CD14-positive monocyte (primary cell): ENCODE data around the gene ADTRP. TPM values are rescaled to one million over a fixed set of nuclear protein-coding genes. Genes with fewer than 3 reads are reported as not detected.

Experiments
- DNase-seq, 3 donors: peaks; one replicate each; pipeline ENCODE4 v3.0.0-alpha.2; 2011 to 2022
- H2AFZ ChIP-seq: 2 replicates; pipeline ENCODE4 v1.6.0; 2012; ENCODE audit warnings: mild to moderate bottlenecking, low read depth, low read length, inconsistent platforms; ENCODE audit not compliant: insufficient read depth, poor library complexity, severe bottlenecking
- H3K27ac ChIP-seq, 2 donors: 1 replicate in 1 of 2; 2 replicates in 1 of 2; pipeline ENCODE4 v1.5.1; 2012 to 2013; ENCODE audit warnings: low read length in 2 of 2, control low read depth in 1 of 2, inconsistent platforms in 1 of 2, low read depth in 1 of 2, mild to moderate bottlenecking in 1 of 2
- H3K27me3 ChIP-seq, 2 donors: one replicate each; pipeline versions ENCODE4 v1.6.0 to v1.6.1; 2011 to 2013; ENCODE audit warnings: low read length in 2 of 2; ENCODE audit not compliant: control insufficient read depth in 2 of 2, insufficient read depth in 2 of 2
- H3K36me3 ChIP-seq, 2 donors: replicated peaks in 1 of 2; 1 replicate in 1 of 2; 2 replicates in 1 of 2; pipeline versions ENCODE4 v1.5.1 to v1.6.1; 2012 to 2013; ENCODE audit warnings: low read length in 2 of 2, control low read depth in 1 of 2, inconsistent platforms in 1 of 2, mild to moderate bottlenecking in 1 of 2; ENCODE audit not compliant: insufficient read depth in 2 of 2, control insufficient read depth in 1 of 2
- H3K4me1 ChIP-seq, 2 donors: 1 replicate in 1 of 2; 2 replicates in 1 of 2; pipeline versions ENCODE4 v1.5.1 to v1.6.1; 2012 to 2013; ENCODE audit warnings: low read length in 2 of 2, control low read depth in 1 of 2, inconsistent platforms in 1 of 2, mild to moderate bottlenecking in 1 of 2, moderate library complexity in 1 of 2; ENCODE audit not compliant: insufficient read depth in 2 of 2, control insufficient read depth in 1 of 2
- H3K4me2 ChIP-seq: replicated peaks from 2 replicates; pipeline ENCODE3; 2012; ENCODE audit warnings: low read length, moderate library complexity, mild to moderate bottlenecking; ENCODE audit not compliant: poor library complexity, severe bottlenecking; ENCODE audit errors: extremely low read depth
- H3K4me3 ChIP-seq, 3 experiments: fragments of 200-600 bp in 1 of 3; sonication (generic) in 1 of 3; replicated peaks in 1 of 3; 1 replicate in 2 of 3; 2 replicates in 1 of 3; pipeline ENCODE4 v1.5.1; 2011 to 2013; ENCODE audit warnings: low read length in 3 of 3, mild to moderate bottlenecking in 3 of 3, control low read depth in 2 of 3, low read depth in 2 of 3, inconsistent platforms in 1 of 3, moderate library complexity in 1 of 3
- H3K79me2 ChIP-seq: 2 replicates; pipeline ENCODE4 v1.6.0; 2012; ENCODE audit warnings: mild to moderate bottlenecking, control low read depth, inconsistent platforms, low read length, moderate library complexity; ENCODE audit not compliant: insufficient read depth
- H3K9ac ChIP-seq: 2 replicates; pipeline ENCODE4 v1.6.0; 2017; ENCODE audit warnings: low read length, mild to moderate bottlenecking; ENCODE audit not compliant: insufficient read depth, poor library complexity, severe bottlenecking
- H3K9me3 ChIP-seq, 2 donors: replicated peaks in 1 of 2; 1 replicate in 1 of 2; 2 replicates in 1 of 2; pipeline versions ENCODE4 v1.5.1 to v1.6.1; 2012 to 2013; ENCODE audit warnings: low read length in 2 of 2, control low read depth in 1 of 2; ENCODE audit not compliant: control insufficient read depth in 1 of 2, insufficient read depth in 1 of 2
- H4K20me1 ChIP-seq: 2 replicates; pipeline ENCODE4 v1.6.0; 2012; ENCODE audit warnings: mild to moderate bottlenecking, low read length, control low read depth, moderate library complexity; ENCODE audit not compliant: insufficient read depth
- H3K27ac Mint-ChIP-seq, 7 donors: one replicate each; pipeline ENCODE4 v1.8.0; 2020; ENCODE audit warnings: mild to moderate bottlenecking in 7 of 7, mixed read lengths in 7 of 7, moderate library complexity in 6 of 7, inconsistent platforms in 2 of 7
- H3K27me3 Mint-ChIP-seq, 3 donors: one replicate each; pipeline ENCODE4 v1.8.0; 2021 to 2022; ENCODE audit warnings: low read depth in 3 of 3, mild to moderate bottlenecking in 3 of 3, mixed read lengths in 3 of 3, moderate library complexity in 3 of 3, inconsistent platforms in 1 of 3
- H3K36me3 Mint-ChIP-seq, 2 donors: one replicate each; pipeline ENCODE4 v1.8.0; 2020; ENCODE audit warnings: mixed read lengths in 2 of 2, inconsistent platforms in 1 of 2, mild to moderate bottlenecking in 1 of 2
- H3K4me1 Mint-ChIP-seq: one replicate; pipeline ENCODE4 v1.8.0; 2020; ENCODE audit warnings: mild to moderate bottlenecking, mixed read lengths
- H3K4me3 Mint-ChIP-seq, 2 donors: one replicate each; pipeline ENCODE4 v1.8.0; 2020; ENCODE audit warnings: mild to moderate bottlenecking in 2 of 2, mixed read lengths in 2 of 2, moderate library complexity in 1 of 2
- H3K9me3 Mint-ChIP-seq, 7 donors: one replicate each; pipeline ENCODE4 v1.8.0; 2020 to 2022; ENCODE audit warnings: mixed read lengths in 7 of 7, mild to moderate bottlenecking in 6 of 7, moderate library complexity in 6 of 7, inconsistent platforms in 2 of 7
- WGBS: methylation state at CpG from one replicate; pipeline ENCODE4 v1.1.5; 2013; ENCODE audit warnings: missing lambda C conversion rate; ENCODE audit not compliant: insufficient coverage; 5-methylcytosine and 5-hydroxymethylcytosine counted together
- intact Hi-C, 2 donors: fragments of 100-400 bp; cut with micrococcal nuclease; formaldehyde crosslinking; loops; one replicate each; pipeline versions ENCODE4 v1.15.0 to v1.15.1; 2023
- polyA plus RNA-seq, 3 donors: library from polyadenylated mRNA; depleted of rRNA in 1 of 3; unstranded in 2 of 3; stranded (reverse) in 1 of 3; fragments of 300-500 nt in 2 of 3; fragments of >200 nt in 1 of 3; fragmentation: Illumina TruSeq in 2 of 3; gene quantifications; 1 replicate in 2 of 3; 2 replicates in 1 of 3; pipeline ENCODE4 v1.2.3, GENCODE V29; 2012 to 2021
- TF ChIP-seq, protein P1 (sequence below): fragments of 200-600 bp; IDR thresholded peaks from one replicate; pipeline ENCODE4 v1.8.0; 2022; ENCODE audit warnings: antibody characterized with exemption, mild to moderate bottlenecking

Gene ADTRP
- polyA plus RNA-seq, 3 donors: 0.04 to 0.20 TPM; not detected in 1

DNA sequence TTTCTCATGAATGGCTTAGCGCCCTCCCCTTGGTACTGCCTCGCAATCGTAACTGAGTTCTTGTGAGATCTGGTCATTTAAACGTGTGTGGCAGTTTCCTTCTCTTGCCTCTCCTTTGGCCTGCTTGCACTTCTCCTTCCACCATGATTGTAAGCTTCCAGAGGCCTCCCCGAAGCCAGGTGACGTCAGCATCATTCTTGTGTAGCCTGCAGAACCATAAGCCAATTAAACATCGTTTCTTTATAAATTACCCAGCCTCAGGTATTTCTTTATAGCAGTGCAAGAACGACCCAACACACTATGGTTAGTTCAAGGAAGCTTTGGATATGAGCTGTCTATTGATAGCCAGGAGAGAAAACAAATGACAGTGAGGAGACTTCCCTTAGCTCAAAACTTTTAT lies 29.5 kb upstream of the ADTRP start:
- intact Hi-C loops: no loop called here
- 92% methylated on average over 3 of the region's 8 CpGs for WGBS
- TF ChIP-seq, protein P1, sequence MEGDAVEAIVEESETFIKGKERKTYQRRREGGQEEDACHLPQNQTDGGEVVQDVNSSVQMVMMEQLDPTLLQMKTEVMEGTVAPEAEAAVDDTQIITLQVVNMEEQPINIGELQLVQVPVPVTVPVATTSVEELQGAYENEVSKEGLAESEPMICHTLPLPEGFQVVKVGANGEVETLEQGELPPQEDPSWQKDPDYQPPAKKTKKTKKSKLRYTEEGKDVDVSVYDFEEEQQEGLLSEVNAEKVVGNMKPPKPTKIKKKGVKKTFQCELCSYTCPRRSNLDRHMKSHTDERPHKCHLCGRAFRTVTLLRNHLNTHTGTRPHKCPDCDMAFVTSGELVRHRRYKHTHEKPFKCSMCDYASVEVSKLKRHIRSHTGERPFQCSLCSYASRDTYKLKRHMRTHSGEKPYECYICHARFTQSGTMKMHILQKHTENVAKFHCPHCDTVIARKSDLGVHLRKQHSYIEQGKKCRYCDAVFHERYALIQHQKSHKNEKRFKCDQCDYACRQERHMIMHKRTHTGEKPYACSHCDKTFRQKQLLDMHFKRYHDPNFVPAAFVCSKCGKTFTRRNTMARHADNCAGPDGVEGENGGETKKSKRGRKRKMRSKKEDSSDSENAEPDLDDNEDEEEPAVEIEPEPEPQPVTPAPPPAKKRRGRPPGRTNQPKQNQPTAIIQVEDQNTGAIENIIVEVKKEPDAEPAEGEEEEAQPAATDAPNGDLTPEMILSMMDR: no peak

DNA sequence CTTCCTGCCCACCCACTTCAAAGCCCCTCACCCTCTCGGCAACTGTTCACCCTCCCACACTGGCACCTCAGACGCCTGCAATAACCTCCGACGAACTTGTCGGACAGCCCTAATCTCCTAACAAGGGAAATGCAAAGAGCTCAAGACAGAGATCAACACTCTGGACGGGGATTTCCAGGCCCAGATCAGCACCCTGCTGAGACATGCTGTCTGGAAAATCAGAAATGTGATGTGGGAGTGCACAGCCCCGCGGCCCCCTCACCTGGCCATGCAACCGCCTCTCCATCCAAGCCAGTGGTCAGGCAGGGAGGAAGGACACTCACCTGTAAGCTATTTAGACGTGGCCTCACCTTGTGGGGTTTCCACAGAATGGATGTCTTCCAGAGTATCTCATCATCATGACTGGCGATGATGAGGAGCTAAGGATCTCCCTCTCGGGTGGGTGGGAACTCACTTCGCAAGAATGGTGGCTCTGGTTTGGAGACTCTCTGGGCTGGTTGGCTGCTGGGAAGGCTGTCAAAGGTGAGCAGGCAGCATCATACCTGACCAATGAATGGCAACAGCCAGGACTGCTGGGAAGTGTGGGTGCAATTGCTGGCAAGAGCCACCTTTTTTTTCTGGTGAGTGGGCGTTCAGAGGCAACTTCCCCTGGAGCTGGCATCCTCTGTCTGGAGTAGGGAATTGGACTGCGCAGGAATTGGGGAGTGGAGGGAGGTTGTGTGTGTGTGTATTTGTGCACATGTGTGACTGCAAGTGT lies 28.1 kb upstream of the ADTRP start:
- Histone ChIP-seq H3K36me3 (no peaks in the 10 kb centered on the region), H3K27me3 (no peaks in the 10 kb centered on the region), H3K79me2 (no peaks in the 10 kb centered on the region), H3K4me3 (no peak overlapping the region), H3K9me3 (no peaks in the 10 kb centered on the region), H3K4me2 (no peak overlapping the region), H3K27ac (no peak overlapping the region), H2AFZ (no peak overlapping the region), H3K9ac (no peak overlapping the region), H3K4me1 (peaks cover 4 to 9% of the 10 kb centered on the region in 2 donors), H4K20me1 (no peaks in the 10 kb centered on the region)
- Mint-ChIP-seq H3K4me1 (peaks cover 13% of the 10 kb centered on the region), H3K9me3 (no peaks in the 10 kb centered on the region), H3K27ac (no peak overlapping the region), H3K4me3 (no peak overlapping the region), H3K27me3 (peaks cover 0 to 7% (median 5%) of the 10 kb centered on the region in 3 donors), H3K36me3 (no peaks in the 10 kb centered on the region)
- intact Hi-C loops: no loop called here
- 86% methylated on average over 9 of the region's 15 CpGs for WGBS
- DNase-seq: no peak
- TF ChIP-seq, protein P1: no peak

More for the DNA sequence above, 29.5 kb upstream of the ADTRP start:
- Histone ChIP-seq H3K4me2 (no peak overlapping the region), H3K4me1 (peaks cover 4 to 9% of the 10 kb centered on the region in 2 donors), H3K79me2 (no peaks in the 10 kb centered on the region), H3K36me3 (no peaks in the 10 kb centered on the region), H3K9me3 (no peaks in the 10 kb centered on the region), H3K4me3 (no peak overlapping the region), H4K20me1 (no peaks in the 10 kb centered on the region), H3K9ac (no peak overlapping the region), H2AFZ (no peak overlapping the region), H3K27me3 (no peaks in the 10 kb centered on the region), H3K27ac (no peak overlapping the region)
- Mint-ChIP-seq H3K27ac (no peak overlapping the region), H3K4me3 (no peak overlapping the region), H3K4me1 (peaks cover 13% of the 10 kb centered on the region), H3K9me3 (no peaks in the 10 kb centered on the region), H3K27me3 (peaks cover 0 to 7% (median 5%) of the 10 kb centered on the region in 3 donors), H3K36me3 (no peaks in the 10 kb centered on the region)
- DNase-seq: no peak
